HepG2 (cell line): ENCODE results near the gene PLIN4. TPM values are rescaled to one million over a fixed set of nuclear protein-coding genes. Genes with fewer than 3 reads are reported as not detected.

Source experiments
- ATAC-seq: fragments of 200-7000 bp; cut with Tn5 transposase; 3 replicates; pipeline ENCODE4 v1.9.1; 2020; ENCODE audit warnings: mild to moderate bottlenecking, moderate library complexity
- BruUV-seq: library from RNA; stranded (reverse); fragments of 400-500 nt; replicated peaks from 2 replicates; lab custom pipeline; 2021; lab: Mats Ljungman, UMichigan
- CTCF ChIA-PET: fragments of 300-600 bp; formaldehyde crosslinking; extraction: SDS; loops from one replicate; lab custom pipeline; 2021; ENCODE audit warnings: low total read pairs, inconsistent platforms, low intra/inter-chr PET ratio; lab: Yijun Ruan, JAX
- POLR2A ChIA-PET: fragments of 350-600 bp; sonication (Branson Sonifier 250); formaldehyde crosslinking; loops from one replicate; lab custom pipeline; 2020; ENCODE audit warnings: antibody characterized with exemption, inconsistent platforms; lab: Yijun Ruan, JAX
- DNase-seq: peaks from one replicate; pipeline ENCODE4 v3.0.0-alpha.2; 2015; ENCODE audit warnings: low spot score
- FAIRE-seq: peaks from 3 replicates; lab custom pipeline; 2011; peaks lifted over from hg19 to GRCh38; lab: Jason Lieb, UNC
- H2AFZ ChIP-seq: one replicate; pipeline ENCODE4 v1.6.1; 2011; ENCODE audit warnings: low read length, inconsistent platforms
- H3K27ac ChIP-seq: fragments of 300-600 bp; 3 replicates; pipeline ENCODE4 v1.8.0; 2011; ENCODE audit warnings: mixed run types, mild to moderate bottlenecking, mixed read lengths, low read length, inconsistent platforms; ENCODE audit not compliant: insufficient read depth; ENCODE audit errors: extremely low read length
- H3K27me3 ChIP-seq, 2 experiments: fragments of 200-600 bp in 1 of 2; 2 replicates in 1 of 2; 3 replicates in 1 of 2; pipeline versions ENCODE4 v1.6.0 to v1.8.0; 2011; ENCODE audit warnings: low read length in 2 of 2, mild to moderate bottlenecking in 2 of 2, moderate library complexity in 2 of 2, inconsistent platforms in 1 of 2; ENCODE audit not compliant: insufficient read depth in 2 of 2, control insufficient read depth in 1 of 2
- H3K36me3 ChIP-seq, 2 experiments: fragments of 200-600 bp in 1 of 2; replicated peaks in 1 of 2; 2 replicates in 1 of 2; 3 replicates in 1 of 2; pipeline versions ENCODE4 v1.5.1 to v1.8.0; 2011; ENCODE audit warnings: low read length in 2 of 2, inconsistent platforms in 1 of 2; ENCODE audit not compliant: insufficient read depth in 2 of 2, control insufficient read depth in 1 of 2
- H3K4me1 ChIP-seq: 2 replicates; pipeline ENCODE4 v1.5.1; 2012; ENCODE audit warnings: low read length, inconsistent platforms; ENCODE audit not compliant: insufficient read depth
- H3K4me2 ChIP-seq: 2 replicates; pipeline ENCODE4 v1.6.0; 2011; ENCODE audit warnings: low read depth, low read length, inconsistent platforms
- H3K4me3 ChIP-seq, 3 experiments: fragments of 200-600 bp in 1 of 3; sonication (generic), shearing (Covaris generic) in 1 of 3; replicated peaks in 1 of 3; 2 replicates each; pipeline ENCODE4 v1.5.1; 2011 to 2016; ENCODE audit warnings: low read length in 3 of 3, inconsistent platforms in 2 of 3, low read depth in 2 of 3, mild to moderate bottlenecking in 2 of 3, control low read depth in 1 of 3, mixed read lengths in 1 of 3; ENCODE audit not compliant: insufficient read depth in 1 of 3
- H3K79me2 ChIP-seq: one replicate; pipeline ENCODE4 v1.6.1; 2011; ENCODE audit warnings: low read length, inconsistent platforms; ENCODE audit not compliant: insufficient read depth
- H3K9ac ChIP-seq: 2 replicates; pipeline ENCODE4 v1.6.0; 2011; ENCODE audit warnings: mild to moderate bottlenecking, low read depth, low read length, inconsistent platforms; ENCODE audit not compliant: insufficient read depth
- H3K9me3 ChIP-seq: 2 replicates; pipeline ENCODE4 v1.5.1; 2012; ENCODE audit warnings: mild to moderate bottlenecking, low read length
- H4K20me1 ChIP-seq: 2 replicates; pipeline ENCODE4 v1.6.0; 2011; ENCODE audit warnings: inconsistent platforms, mild to moderate bottlenecking, low read length, moderate library complexity; ENCODE audit not compliant: insufficient read depth
- AGO2 ChIP-seq: fragments of 200-400 bp; formaldehyde crosslinking; optimal IDR thresholded peaks from 2 replicates; pipeline ENCODE3; 2017; ENCODE audit warnings: mild to moderate bottlenecking, low read depth, low read length, moderate library complexity
- HMG20A ChIP-seq: IDR thresholded peaks from 2 replicates; pipeline ENCODE4 v1.6.1; 2016; ENCODE audit warnings: borderline replicate concordance
- HMGXB4 ChIP-seq, 2 experiments: sonication (generic) in 1 of 2; formaldehyde crosslinking in 1 of 2; IDR thresholded peaks; 2 replicates each; pipeline versions ENCODE4 v1.4.0 to v1.6.1; 2018 to 2020; ENCODE audit warnings: missing genetic modification reagents in 2 of 2, borderline replicate concordance in 1 of 2, low read depth in 1 of 2, mild to moderate bottlenecking in 1 of 2, missing biosample characterization in 1 of 2
- HOXA5 ChIP-seq: sonication (generic); formaldehyde crosslinking; IDR thresholded peaks from 2 replicates; pipeline ENCODE4 v1.4.0; 2020; ENCODE audit warnings: missing genetic modification reagents
- ZNF30 ChIP-seq: sonication (generic); formaldehyde crosslinking; IDR thresholded peaks from 2 replicates; pipeline ENCODE4 v1.5.0; 2020; ENCODE audit warnings: mild to moderate bottlenecking, missing genetic modification reagents
- ZNF7 ChIP-seq: IDR thresholded peaks from 2 replicates; pipeline ENCODE4 v1.6.1; 2016; ENCODE audit warnings: missing biosample characterization, missing genetic modification reagents
- ZSCAN21 ChIP-seq: sonication (generic); formaldehyde crosslinking; IDR thresholded peaks from 2 replicates; pipeline ENCODE4 v1.8.0; 2022; ENCODE audit warnings: mild to moderate bottlenecking, missing genetic modification reagents, moderate library complexity, borderline replicate concordance
- WGBS: methylation state at CpG from one replicate; pipeline ENCODE4 v1.1.6; 2017; ENCODE audit warnings: low lambda C conversion rate; 5-methylcytosine and 5-hydroxymethylcytosine counted together
- in situ Hi-C: cut with HindIII; loops from 2 replicates; pipeline ENCODE4 v1.10.0; 2017; ENCODE audit warnings: low pct_unique_long_range_greater_than_20kb; ENCODE audit not compliant: extremely low pct_ligation_motif_present
- intact Hi-C: fragments of 100-400 bp; cut with micrococcal nuclease; formaldehyde crosslinking; loops from one replicate; pipeline ENCODE4 v1.10.0; 2022; ENCODE audit not compliant: unreplicated experiment
- polyA plus RNA-seq, 8 experiments: library from polyadenylated mRNA; depleted of rRNA in 3 of 8; stranded (reverse) in 7 of 8; unstranded in 1 of 8; fragments of >200 nt; fragmentation: Illumina TruSeq in 4 of 8; extraction: Trizol in 4 of 8; gene quantifications; 2 replicates each; pipeline versions ENCODE4 v1.2.1 to v1.2.3, GENCODE V29; 2011 to 2016; ENCODE audit warnings: low read depth in 4 of 8, missing spikeins in 1 of 8, mixed read lengths in 1 of 8; ENCODE audit not compliant: insufficient read depth in 1 of 8
- total RNA-seq, 5 experiments: library from RNA; depleted of rRNA; stranded (reverse); fragments of >200 nt; fragmentation: Illumina TruSeq; extraction: Trizol; gene quantifications; 2 replicates each; pipeline ENCODE4 v1.2.3, GENCODE V29; 2016; ENCODE audit warnings: low read depth in 1 of 5

The PLIN4 gene
- total and polyA plus RNA-seq, 2 of the 13 experiments (the other 11 are each of a cell fraction or from before 2014, with no cell fraction given): 1.1 to 1.3 TPM

GRCh38 chr19:4493929-4494690 is 24.2 kb downstream of the PLIN4 start:
- Histone ChIP-seq H3K9me3 (no peaks in the 10 kb centered on the region), H3K27ac (no peak overlapping the region), H3K27me3 (no peaks in the 10 kb centered on the region; a peak in 1 of 5 replicates), H3K4me3 (no peak overlapping the region), H3K36me3 (peaks cover 32 to 70% of the 10 kb centered on the region in 2 experiments), H3K4me2 (no peak overlapping the region), H2AFZ (no peak overlapping the region), H3K9ac (no peak overlapping the region), H3K4me1 (no peaks in the 10 kb centered on the region), H4K20me1 (no peaks in the 10 kb centered on the region), H3K79me2 (no peaks in the 10 kb centered on the region)
- 98% methylated on average over 50 of the region's 61 CpGs for whole genome bisulfite sequencing
- ATAC-seq (no peak), FAIRE-seq (no peak), DNase-seq (no peak)
- intact Hi-C loops: no loop called here
- TF ChIP-seq AGO2 (peak; percentile 32), ZNF7 (CRISPR knock-in tag) (no peak)
- ChIA-PET POLR2A (no interaction called here), CTCF (no interaction called here)
- in situ Hi-C loops: no loop called here
- BruUV-seq: TSS peak; percentile 42

GRCh38 chr19:4493104-4493928 is 25.0 kb downstream of the PLIN4 start:
- H3K9ac ChIP-seq: no peak overlapping the region
- H3K4me3 ChIP-seq: no peak overlapping the region
- no peak overlapping the region for H3K4me2 ChIP-seq
- H3K9me3 ChIP-seq: no peaks in the 10 kb centered on the region
- no peaks in the 10 kb centered on the region for H3K4me1 ChIP-seq
- no peak overlapping the region for H3K27ac ChIP-seq
- ATAC-seq (no peak), DNase-seq (no peak), FAIRE-seq (no peak)
- intact Hi-C loops (no loop called here), in situ Hi-C loops (no loop called here)
- peaks cover 34 to 66% of the 10 kb centered on the region in 2 experiments for H3K36me3 ChIP-seq
- no TSS peak for BruUV-seq
- H3K27me3 ChIP-seq: no peaks in the 10 kb centered on the region; a peak in 1 of 5 replicates
- H3K79me2 ChIP-seq: no peaks in the 10 kb centered on the region
- 96% methylated on average over 36 of the region's 41 CpGs for WGBS
- ChIA-PET POLR2A (no interaction called here), CTCF (no interaction called here)
- H4K20me1 ChIP-seq: no peaks in the 10 kb centered on the region
- H2AFZ ChIP-seq: no peak overlapping the region
- TF ChIP-seq HMG20A (no peak), ZNF30 (CRISPR knock-in tag) (no peak), HOXA5 (CRISPR knock-in tag) (no peak), ZSCAN21 (CRISPR knock-in tag) (no peak), HMGXB4 (CRISPR knock-in tag; IDR thresholded peaks at IDR 0.05; ENCODE audit: borderline replicate concordance in 1 of 2, low read depth in 1 of 2) (no peak), AGO2 (peak; percentile 44)
